Measurements from ENCODE around the gene WDR35.

WDR35 gene

DNA sequence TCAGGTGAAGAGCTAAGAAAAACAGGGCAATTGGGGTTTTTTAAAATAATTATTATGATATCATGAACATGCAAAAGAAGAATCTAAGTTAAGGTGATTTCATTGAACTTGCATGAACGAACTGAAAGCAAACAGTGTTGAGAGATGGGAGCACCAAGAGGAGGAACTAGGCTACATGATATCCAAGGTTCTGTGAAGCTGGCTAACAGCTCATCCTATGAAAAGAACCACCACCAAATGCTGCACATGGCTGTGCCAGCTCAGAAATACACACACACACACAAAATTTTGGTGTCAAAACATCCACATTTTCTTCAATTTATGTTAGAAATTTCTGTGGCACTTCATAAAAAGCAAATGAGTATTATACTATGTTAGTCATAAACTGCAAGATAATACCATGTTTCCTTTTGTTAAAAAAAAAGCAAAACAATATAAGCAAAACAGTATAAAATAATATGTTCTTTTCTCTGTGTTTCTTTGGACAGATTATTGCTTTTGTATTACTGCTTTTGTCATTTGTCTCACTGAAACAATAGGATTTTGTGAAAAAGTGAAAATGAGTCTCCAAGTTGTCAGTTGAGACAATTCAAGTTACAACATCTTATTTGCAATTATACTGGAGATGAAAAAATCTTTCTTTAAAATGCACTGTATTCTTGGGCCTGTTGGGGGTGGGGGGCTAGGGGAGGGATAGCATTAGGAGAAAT is 75.5 kb downstream of the WDR35 start:
- Histone ChIP-seq H3K9ac (ENCODE audit: low read length) (no peak overlapping the region), H2BK5ac (ENCODE audit: low read length) (no peak overlapping the region), H2BK15ac (replicated peaks; ENCODE audit: low read depth) (no peak overlapping the region), H3K27ac (ENCODE audit: low read depth, low read length) (no peak overlapping the region), H4K8ac (ENCODE audit: low read depth, low read length) (no peak overlapping the region), H4K5ac (ENCODE audit: low read length) (no peak overlapping the region), H3K4me2 (ENCODE audit: low read length) (no peak overlapping the region), H2AK5ac (ENCODE audit: low read length) (no peak overlapping the region), H3K18ac (ENCODE audit: low read length) (no peak overlapping the region), H3K4me3 (ENCODE audit: low read length) (no peak overlapping the region), H3K79me2 (ENCODE audit: control insufficient read depth, insufficient read depth, low read length) (no peaks in the 10 kb centered on the region), H3K4me1 (ENCODE audit: control insufficient read depth, low read depth, low read length) (no peaks in the 10 kb centered on the region), H3K4ac (ENCODE audit: low read depth, low read length) (no peak overlapping the region), H3K23ac (ENCODE audit: low read length) (no peak overlapping the region), H3K27me3 (ENCODE audit: insufficient read depth, low read length, poor library complexity) (no peaks in the 10 kb centered on the region), H2BK120ac (ENCODE audit: low read depth, low read length) (no peak overlapping the region), H3K56ac (ENCODE audit: low read length) (no peak overlapping the region), H3K36me3 (ENCODE audit: control insufficient read depth, insufficient read depth, low read length) (no peaks in the 10 kb centered on the region), H3K79me1 (ENCODE audit: low read length) (no peaks in the 10 kb centered on the region)
- no peak for DNase-seq
- no CpG with 5 or more reads among the region's 1 CpG for WGBS (ENCODE audit: extremely low coverage, insufficient coverage, low lambda C conversion rate)

DNA sequence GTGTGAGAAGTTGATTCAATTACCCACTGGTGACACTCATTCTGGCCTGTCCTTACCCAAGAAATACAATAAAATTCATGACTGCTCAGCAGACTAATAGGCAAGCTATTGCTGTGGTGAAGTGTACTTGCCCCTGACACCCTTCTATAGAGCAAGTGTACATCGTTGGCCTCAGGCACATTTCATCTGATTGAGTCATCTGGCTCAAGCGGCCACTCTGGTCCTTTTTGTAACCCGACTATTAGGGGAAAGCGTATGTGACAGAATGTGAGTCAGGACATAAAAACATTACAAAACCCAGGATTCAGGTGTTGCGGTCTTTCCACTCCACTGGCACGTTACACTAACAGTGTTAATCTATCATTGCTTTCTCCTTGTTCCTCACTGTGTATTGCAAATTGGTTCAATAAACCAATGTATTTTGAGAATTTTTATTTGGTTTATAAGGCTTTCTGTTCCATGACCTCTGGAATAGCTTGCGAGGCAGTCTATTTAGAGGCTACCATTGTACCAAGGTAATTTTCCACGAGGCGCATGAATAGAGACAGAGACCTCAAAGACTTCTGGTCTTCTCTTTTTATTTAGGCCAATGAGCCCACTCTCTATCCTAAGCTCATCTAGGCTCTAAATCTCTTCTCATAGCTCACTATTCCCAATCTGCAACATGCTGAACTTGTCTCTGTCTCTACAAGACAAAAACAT is 77.9 kb downstream of the WDR35 start:
- Histone ChIP-seq H4K5ac (ENCODE audit: low read length) (no peak overlapping the region), H3K4me3 (ENCODE audit: low read length) (no peak overlapping the region), H2BK120ac (ENCODE audit: low read depth, low read length) (no peak overlapping the region), H4K8ac (ENCODE audit: low read depth, low read length) (no peak overlapping the region), H3K56ac (ENCODE audit: low read length) (no peak overlapping the region), H3K79me1 (ENCODE audit: low read length) (no peaks in the 10 kb centered on the region), H2BK5ac (ENCODE audit: low read length) (no peak overlapping the region), H3K9ac (ENCODE audit: low read length) (no peak overlapping the region), H3K27me3 (ENCODE audit: insufficient read depth, low read length, poor library complexity) (no peaks in the 10 kb centered on the region), H3K36me3 (ENCODE audit: control insufficient read depth, insufficient read depth, low read length) (no peaks in the 10 kb centered on the region), H3K4ac (ENCODE audit: low read depth, low read length) (no peak overlapping the region), H2BK15ac (replicated peaks; ENCODE audit: low read depth) (no peak overlapping the region), H3K18ac (ENCODE audit: low read length) (no peak overlapping the region), H3K79me2 (ENCODE audit: control insufficient read depth, insufficient read depth, low read length) (no peaks in the 10 kb centered on the region), H3K27ac (ENCODE audit: low read depth, low read length) (no peak overlapping the region), H3K23ac (ENCODE audit: low read length) (no peak overlapping the region), H3K4me2 (ENCODE audit: low read length) (no peak overlapping the region), H3K4me1 (ENCODE audit: control insufficient read depth, low read depth, low read length) (no peaks in the 10 kb centered on the region), H2AK5ac (ENCODE audit: low read length) (no peak overlapping the region)
- peak; percentile 47 for DNase-seq
- WGBS (ENCODE audit: extremely low coverage, insufficient coverage, low lambda C conversion rate): no CpG with 5 or more reads among the region's 9 CpGs

DNA sequence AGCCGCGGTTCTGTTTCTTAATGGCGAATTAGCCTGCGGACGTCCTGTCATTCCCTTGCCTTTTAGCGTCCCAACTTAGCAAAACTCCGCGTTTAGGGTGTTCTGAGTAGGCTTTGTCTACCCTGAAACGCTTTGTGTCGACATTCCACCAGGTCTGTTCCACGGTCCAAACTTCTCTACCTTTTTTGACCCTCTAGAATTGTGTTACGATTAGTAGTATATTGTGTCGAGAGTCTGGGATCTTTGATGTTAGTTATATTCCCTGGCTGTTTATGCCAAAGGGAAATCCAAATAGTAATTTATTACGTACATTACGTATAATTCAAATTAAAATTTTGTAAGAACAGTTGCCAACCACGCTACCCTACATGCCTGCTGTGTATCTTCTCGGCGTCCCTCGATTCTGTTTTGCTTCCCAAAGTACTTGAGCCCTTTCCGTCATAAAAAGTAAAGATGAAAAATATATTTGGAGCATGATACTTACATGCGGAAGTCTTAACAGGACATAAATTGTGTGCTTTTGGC is 87.6 kb downstream of the WDR35 start:
- Histone ChIP-seq H3K79me1 (ENCODE audit: low read length) (peaks cover 8% of the 10 kb centered on the region), H3K36me3 (ENCODE audit: control insufficient read depth, insufficient read depth, low read length) (no peaks in the 10 kb centered on the region), H3K4me1 (ENCODE audit: control insufficient read depth, low read depth, low read length) (no peaks in the 10 kb centered on the region), H3K27ac (ENCODE audit: low read depth, low read length) (peak overlapping the region; percentile 64), H4K5ac (ENCODE audit: low read length) (no peak overlapping the region), H2BK15ac (replicated peaks; ENCODE audit: low read depth) (no peak overlapping the region), H2BK120ac (ENCODE audit: low read depth, low read length) (no peak overlapping the region), H3K79me2 (ENCODE audit: control insufficient read depth, insufficient read depth, low read length) (peaks cover 7% of the 10 kb centered on the region), H3K4me2 (ENCODE audit: low read length) (peak overlapping the region; percentile 92), H3K9ac (ENCODE audit: low read length) (peak overlapping the region; percentile 98), H3K56ac (ENCODE audit: low read length) (peak overlapping the region; percentile 100), H2AK5ac (ENCODE audit: low read length) (no peak overlapping the region), H3K23ac (ENCODE audit: low read length) (no peak overlapping the region), H3K4me3 (ENCODE audit: low read length) (peak overlapping the region; percentile 91), H3K4ac (ENCODE audit: low read depth, low read length) (peak overlapping the region; percentile 36), H3K18ac (ENCODE audit: low read length) (peak overlapping the region; percentile 42), H2BK5ac (ENCODE audit: low read length) (peak overlapping the region; percentile 69), H3K27me3 (ENCODE audit: insufficient read depth, low read length, poor library complexity) (no peaks in the 10 kb centered on the region), H4K8ac (ENCODE audit: low read depth, low read length) (no peak overlapping the region)
- DNase-seq: no peak
- no CpG with 5 or more reads among the region's 21 CpGs for WGBS (ENCODE audit: extremely low coverage, insufficient coverage, low lambda C conversion rate)

DNA sequence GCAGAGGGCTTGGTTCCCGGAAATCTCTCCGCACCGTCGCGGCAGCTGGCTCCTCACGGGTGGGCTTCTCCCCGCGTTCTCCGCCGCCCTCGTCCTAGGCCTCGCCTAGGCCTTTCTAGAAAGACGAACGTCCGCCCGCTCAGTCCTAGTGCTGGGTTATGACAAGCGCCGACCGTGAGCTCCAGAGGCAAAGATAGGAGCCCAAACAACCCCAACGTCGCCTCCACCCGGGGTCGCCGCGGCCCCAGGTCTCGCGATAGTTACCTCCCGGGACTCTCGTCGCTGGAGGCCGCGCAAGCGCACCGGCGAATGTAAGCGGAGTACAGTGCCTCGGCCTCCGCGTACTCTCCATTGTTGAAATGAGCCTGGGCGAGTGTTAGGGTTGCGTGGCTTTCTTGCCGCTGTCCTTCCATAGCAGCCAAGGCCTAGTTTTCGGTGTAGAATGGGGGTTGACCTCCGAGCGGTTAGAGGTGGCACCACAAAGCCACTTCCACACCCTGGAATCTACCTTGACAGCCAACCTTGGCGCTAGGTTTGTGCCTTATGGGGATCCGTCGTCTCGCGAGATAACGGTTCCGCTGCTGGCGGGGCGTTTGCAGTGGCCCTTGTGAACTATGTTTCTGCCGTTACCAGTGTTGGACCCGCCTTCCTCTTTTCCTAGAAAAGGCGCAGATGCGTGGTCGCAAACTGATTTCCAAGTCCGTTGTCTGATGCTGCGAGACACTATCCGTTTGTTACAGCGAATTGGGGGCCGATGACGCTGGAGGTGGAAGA is 88.3 kb downstream of the WDR35 start, which contains the start of gene TTC32:
Gene TTC32 (minus strand): TSS at position 542 of the 774 bp plus-strand sequence. CDS start 129 bp downstream, at position 413.
- H3K18ac ChIP-seq (ENCODE audit: low read length): peak within 1 kb of the TSS; percentile 52
- H3K4ac ChIP-seq (ENCODE audit: low read depth, low read length): peak within 1 kb of the TSS; percentile 36
- H2BK15ac ChIP-seq (replicated peaks; ENCODE audit: low read depth): no peak within 1 kb of the TSS
- H3K36me3 ChIP-seq (ENCODE audit: control insufficient read depth, insufficient read depth, low read length): no peaks in the 10 kb centered on the region
- peak within 1 kb of the TSS; percentile 68 for H4K5ac ChIP-seq (ENCODE audit: low read length)
- H2AK5ac ChIP-seq (ENCODE audit: low read length): no peak within 1 kb of the TSS
- peak; percentile 97 for DNase-seq
- peaks cover 8% of the 10 kb centered on the region for H3K79me1 ChIP-seq (ENCODE audit: low read length)
- peak within 1 kb of the TSS; percentile 98 for H3K9ac ChIP-seq (ENCODE audit: low read length)
- H3K4me3 ChIP-seq (ENCODE audit: low read length): peak within 1 kb of the TSS; percentile 91
- no CpG with 5 or more reads among the region's 65 CpGs for WGBS (ENCODE audit: extremely low coverage, insufficient coverage, low lambda C conversion rate)
- H4K8ac ChIP-seq (ENCODE audit: low read depth, low read length): no peak within 1 kb of the TSS
- H3K27ac ChIP-seq (ENCODE audit: low read depth, low read length): peak within 1 kb of the TSS; percentile 64
- peak within 1 kb of the TSS; percentile 20 for H3K23ac ChIP-seq (ENCODE audit: low read length)
- H3K27me3 ChIP-seq (ENCODE audit: insufficient read depth, low read length, poor library complexity): no peaks in the 10 kb centered on the region
- peak within 1 kb of the TSS; percentile 92 for H3K4me2 ChIP-seq (ENCODE audit: low read length)
- peaks cover 7% of the 10 kb centered on the region for H3K79me2 ChIP-seq (ENCODE audit: control insufficient read depth, insufficient read depth, low read length)
- H3K56ac ChIP-seq (ENCODE audit: low read length): peak within 1 kb of the TSS; percentile 100
- peak within 1 kb of the TSS; percentile 95 for H2BK5ac ChIP-seq (ENCODE audit: low read length)
- H2BK120ac ChIP-seq (ENCODE audit: low read depth, low read length): no peak within 1 kb of the TSS
- H3K4me1 ChIP-seq (ENCODE audit: control insufficient read depth, low read depth, low read length): no peaks in the 10 kb centered on the region

DNA sequence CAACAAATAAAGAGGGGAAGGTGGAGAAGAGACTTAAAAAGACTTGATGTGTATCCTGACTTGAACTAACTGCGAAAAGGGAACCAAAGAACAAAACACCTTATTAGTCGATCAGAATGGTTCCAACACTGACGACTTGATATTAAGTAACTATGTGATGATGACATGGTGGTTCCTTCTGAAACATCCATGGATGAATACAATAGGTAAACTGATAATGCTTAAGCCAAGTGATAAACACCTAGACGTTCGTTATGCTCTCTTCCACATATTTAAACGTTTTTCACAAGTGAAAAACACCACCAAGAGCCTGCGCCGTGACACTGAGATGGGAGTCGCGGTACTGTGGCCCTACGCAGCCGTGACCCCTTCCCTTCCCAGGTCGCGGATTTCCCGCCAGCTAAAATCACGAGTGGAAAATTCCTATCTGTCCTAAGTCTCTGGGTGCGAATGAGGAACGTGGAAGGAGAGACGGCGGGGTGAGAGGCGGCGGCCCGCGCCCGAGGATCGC is 88.9 kb downstream of the WDR35 start:
- Histone ChIP-seq H3K18ac (ENCODE audit: low read length) (peak overlapping the region; percentile 35), H3K4me3 (ENCODE audit: low read length) (peak overlapping the region; percentile 91), H3K23ac (ENCODE audit: low read length) (peak overlapping the region; percentile 15), H3K27ac (ENCODE audit: low read depth, low read length) (no peak overlapping the region), H3K56ac (ENCODE audit: low read length) (peak overlapping the region; percentile 100), H3K9ac (ENCODE audit: low read length) (peak overlapping the region; percentile 98), H3K79me2 (ENCODE audit: control insufficient read depth, insufficient read depth, low read length) (peaks cover 7% of the 10 kb centered on the region), H3K79me1 (ENCODE audit: low read length) (peaks cover 8% of the 10 kb centered on the region), H4K5ac (ENCODE audit: low read length) (no peak overlapping the region), H4K8ac (ENCODE audit: low read depth, low read length) (no peak overlapping the region), H3K36me3 (ENCODE audit: control insufficient read depth, insufficient read depth, low read length) (no peaks in the 10 kb centered on the region), H2AK5ac (ENCODE audit: low read length) (no peak overlapping the region), H3K4me2 (ENCODE audit: low read length) (peak overlapping the region; percentile 3), H3K4me1 (ENCODE audit: control insufficient read depth, low read depth, low read length) (no peaks in the 10 kb centered on the region), H3K27me3 (ENCODE audit: insufficient read depth, low read length, poor library complexity) (no peaks in the 10 kb centered on the region), H3K4ac (ENCODE audit: low read depth, low read length) (no peak overlapping the region), H2BK120ac (ENCODE audit: low read depth, low read length) (no peak overlapping the region), H2BK5ac (ENCODE audit: low read length) (peak overlapping the region; percentile 51), H2BK15ac (replicated peaks; ENCODE audit: low read depth) (no peak overlapping the region)
- DNase-seq: peak; percentile 45
- WGBS (ENCODE audit: extremely low coverage, insufficient coverage, low lambda C conversion rate): no CpG with 5 or more reads among the region's 26 CpGs
